PC-9 (cell line): ENCODE measurements around the gene ZMIZ1. TPM values are rescaled to one million over a fixed set of nuclear protein-coding genes. Genes with fewer than 3 reads are reported as not detected.

Experiments used
- BruUV-seq: library from RNA; stranded (reverse); fragments of 400-500 nt; replicated peaks from 2 replicates; lab custom pipeline; 2021; lab: Mats Ljungman, UMichigan
- CTCF ChIA-PET: fragments of 300-600 bp; sonication (Branson Sonifier 250); formaldehyde crosslinking; loops from one replicate; lab custom pipeline; 2022; ENCODE audit warnings: antibody characterized with exemption; lab: Charles Lee
- POLR2A ChIA-PET: fragments of 300-600 bp; sonication (Branson Sonifier 250); formaldehyde crosslinking; loops from one replicate; lab custom pipeline; 2022; ENCODE audit warnings: antibody characterized with exemption; ENCODE audit not compliant: unreplicated experiment; lab: Charles Lee
- DNase-seq, 2 experiments: peaks; one replicate each; pipeline versions ENCODE4 v3.0.0 to v3.0.0-alpha.2; 2015 to 2022; ENCODE audit warnings: mixed read lengths in 1 of 2
- H2AFZ ChIP-seq: fragments of 200-600 bp; sonication (generic); 2 replicates; pipeline ENCODE4 v1.8.1; 2017; ENCODE audit warnings: antibody characterized with exemption
- H3F3A ChIP-seq: fragments of 200-600 bp; sonication (generic); 2 replicates; pipeline ENCODE4 v1.8.1; 2017; ENCODE audit warnings: antibody characterized with exemption, mild to moderate bottlenecking, low read depth; ENCODE audit not compliant: insufficient read depth
- H3K27ac ChIP-seq: fragments of 200-600 bp; sonication (generic); 2 replicates; pipeline ENCODE4 v1.6.1; 2016; ENCODE audit warnings: mixed run types
- H3K27me3 ChIP-seq: fragments of 200-600 bp; sonication (generic); 2 replicates; pipeline ENCODE4 v1.6.1; 2016; ENCODE audit warnings: low read depth, mixed run types; ENCODE audit not compliant: insufficient read depth
- H3K36me3 ChIP-seq: fragments of 200-600 bp; sonication (generic); 2 replicates; pipeline ENCODE4 v1.6.1; 2016; ENCODE audit warnings: low read depth, mixed run types
- H3K4me1 ChIP-seq: fragments of 200-600 bp; sonication (generic); replicated peaks from 2 replicates; pipeline ENCODE4 v1.6.1; 2016; ENCODE audit warnings: mixed run types; ENCODE audit not compliant: insufficient read depth
- H3K4me2 ChIP-seq: fragments of 200-600 bp; sonication (generic); 2 replicates; pipeline ENCODE4 v1.6.1; 2017; ENCODE audit warnings: mixed run types
- H3K4me3 ChIP-seq: fragments of 200-600 bp; sonication (generic); 2 replicates; pipeline ENCODE4 v1.6.1; 2016; ENCODE audit warnings: mixed run types
- H3K79me2 ChIP-seq: fragments of 200-600 bp; sonication (generic); 2 replicates; pipeline ENCODE4 v1.6.1; 2017; ENCODE audit warnings: low read depth, mixed run types
- H3K9me2 ChIP-seq: fragments of 200-600 bp; sonication (generic); 2 replicates; pipeline ENCODE4 v1.8.1; 2017; ENCODE audit warnings: mild to moderate bottlenecking; ENCODE audit not compliant: insufficient read depth
- H3K9me3 ChIP-seq: fragments of 200-600 bp; sonication (generic); 2 replicates; pipeline ENCODE4 v1.8.1; 2016; ENCODE audit warnings: low read depth; ENCODE audit not compliant: insufficient read depth
- H4K20me1 ChIP-seq: fragments of 200-600 bp; sonication (generic); 2 replicates; pipeline ENCODE4 v1.8.1; 2017; ENCODE audit not compliant: insufficient read depth
- EZH2 ChIP-seq: fragments of 200-600 bp; sonication (generic); IDR thresholded peaks from 2 replicates; pipeline ENCODE4 v1.8.0; 2017; ENCODE audit warnings: antibody characterized with exemption, low read depth
- intact Hi-C: fragments of 100-400 bp; cut with micrococcal nuclease; formaldehyde crosslinking; loops from one replicate; pipeline ENCODE4 v1.10.0; 2022; ENCODE audit not compliant: unreplicated experiment
- total RNA-seq: library from RNA; stranded (reverse); gene quantifications from 2 replicates; pipeline ENCODE4 v1.2.3, GENCODE V29; 2021
- TF ChIP-seq, protein P1 (sequence below): fragments of 200-600 bp; sonication (generic); conservative IDR thresholded peaks from 2 replicates; pipeline ENCODE4 v1.6.1; 2017; ENCODE audit warnings: mixed run types, antibody characterized with exemption, mild to moderate bottlenecking, moderate library complexity

ZMIZ1 gene
- total RNA-seq, 1 experiment from 2014 or later = 47.6 TPM

DNA sequence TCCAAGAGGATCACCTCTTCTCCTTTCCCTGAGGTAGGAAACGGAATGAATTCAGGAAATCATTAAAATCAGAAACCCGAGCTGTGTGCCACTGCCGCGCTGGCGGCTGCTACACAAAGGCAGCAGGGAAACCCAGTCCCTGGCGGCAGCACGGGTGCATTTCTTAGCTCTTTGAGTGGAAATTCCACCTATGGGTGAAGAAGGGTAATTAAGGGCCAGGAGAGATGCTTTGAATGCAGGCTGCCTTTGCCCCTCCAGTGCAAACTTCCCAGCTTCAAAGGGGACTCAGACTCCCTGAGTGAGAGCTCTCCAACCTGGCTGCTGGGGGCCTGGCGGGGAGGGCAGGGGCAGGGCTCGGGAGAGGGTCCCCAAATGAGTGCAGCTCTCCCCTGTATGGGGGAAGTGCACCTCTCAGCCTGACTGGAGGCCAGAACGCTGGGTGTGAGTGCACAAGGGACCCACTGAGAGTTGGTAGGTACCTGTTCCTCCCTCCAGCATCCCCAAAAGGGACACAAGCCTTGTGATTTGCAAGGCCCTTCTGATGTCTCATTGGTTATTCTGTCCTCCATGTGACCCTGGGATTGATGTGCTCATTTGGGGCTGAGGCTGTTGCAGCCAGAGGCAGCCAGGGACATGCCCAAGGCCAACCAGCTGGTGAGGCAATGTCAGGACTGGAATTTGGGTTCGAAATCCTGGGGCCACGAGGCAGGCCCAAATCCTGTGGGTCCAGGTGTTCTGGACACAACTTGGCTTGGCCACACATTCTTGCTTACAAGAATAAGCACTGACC lies 16.3 kb upstream of the ZMIZ1 start:
- no peaks in the 10 kb centered on the region for H3K36me3 ChIP-seq
- H3K9me2 ChIP-seq = no peaks in the 10 kb centered on the region
- no peak overlapping the region for H3K27ac ChIP-seq
- no peak overlapping the region for H2AFZ ChIP-seq
- no peak overlapping the region for H3K4me3 ChIP-seq
- no peaks in the 10 kb centered on the region for H3F3A ChIP-seq
- peaks cover 13% of the 10 kb centered on the region; the same call in 1 of the 2 replicates for H3K4me1 ChIP-seq
- ChIA-PET POLR2A (interaction anchor here (0.5 kb wide), 1 partner anchor 412 kb away, joined by 5 read pairs; no protein-coding TSS in a partner anchor), CTCF (interaction anchor here (0.5 to 0.6 kb wide), 2 partner anchors 74 to 95 kb away, joined by 4 to 6 read pairs; no protein-coding TSS in a partner anchor)
- peak in 1 of 2 experiments; percentile 27 for DNase-seq
- no TSS peak for BruUV-seq
- no peaks in the 10 kb centered on the region for H4K20me1 ChIP-seq
- no peaks in the 10 kb centered on the region for H3K9me3 ChIP-seq
- no peaks in the 10 kb centered on the region for H3K27me3 ChIP-seq
- no peaks in the 10 kb centered on the region for H3K79me2 ChIP-seq
- intact Hi-C loops = no loop called here
- TF ChIP-seq EZH2 = no peak
- TF ChIP-seq, protein P1, sequence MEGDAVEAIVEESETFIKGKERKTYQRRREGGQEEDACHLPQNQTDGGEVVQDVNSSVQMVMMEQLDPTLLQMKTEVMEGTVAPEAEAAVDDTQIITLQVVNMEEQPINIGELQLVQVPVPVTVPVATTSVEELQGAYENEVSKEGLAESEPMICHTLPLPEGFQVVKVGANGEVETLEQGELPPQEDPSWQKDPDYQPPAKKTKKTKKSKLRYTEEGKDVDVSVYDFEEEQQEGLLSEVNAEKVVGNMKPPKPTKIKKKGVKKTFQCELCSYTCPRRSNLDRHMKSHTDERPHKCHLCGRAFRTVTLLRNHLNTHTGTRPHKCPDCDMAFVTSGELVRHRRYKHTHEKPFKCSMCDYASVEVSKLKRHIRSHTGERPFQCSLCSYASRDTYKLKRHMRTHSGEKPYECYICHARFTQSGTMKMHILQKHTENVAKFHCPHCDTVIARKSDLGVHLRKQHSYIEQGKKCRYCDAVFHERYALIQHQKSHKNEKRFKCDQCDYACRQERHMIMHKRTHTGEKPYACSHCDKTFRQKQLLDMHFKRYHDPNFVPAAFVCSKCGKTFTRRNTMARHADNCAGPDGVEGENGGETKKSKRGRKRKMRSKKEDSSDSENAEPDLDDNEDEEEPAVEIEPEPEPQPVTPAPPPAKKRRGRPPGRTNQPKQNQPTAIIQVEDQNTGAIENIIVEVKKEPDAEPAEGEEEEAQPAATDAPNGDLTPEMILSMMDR = peak; percentile 55
- H3K4me2 ChIP-seq = no peak overlapping the region

DNA sequence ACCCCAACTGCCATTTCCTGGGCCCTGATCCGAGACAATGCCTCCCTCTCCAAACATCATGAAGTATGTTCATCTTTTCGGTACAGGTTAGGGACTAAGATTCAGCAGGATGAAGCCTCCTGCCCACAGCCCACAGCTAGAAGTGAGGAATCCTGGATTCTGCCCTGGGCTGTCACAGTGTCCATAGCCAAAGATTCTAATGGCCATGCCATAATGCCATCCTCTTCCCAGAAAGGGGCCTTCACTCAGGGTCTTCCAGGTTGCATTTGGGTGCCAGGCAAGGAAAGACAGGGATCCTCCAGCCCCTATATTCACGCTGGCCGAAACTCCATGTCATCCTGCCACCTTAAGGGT lies 15.7 kb upstream of the ZMIZ1 start:
- H4K20me1 ChIP-seq = no peaks in the 10 kb centered on the region
- TF ChIP-seq, protein P1 = no peak
- no peak for TF ChIP-seq EZH2
- no peak overlapping the region for H3K4me2 ChIP-seq
- H3K36me3 ChIP-seq = no peaks in the 10 kb centered on the region
- no peaks in the 10 kb centered on the region for H3F3A ChIP-seq
- DNase-seq = no peak
- ChIA-PET CTCF (interaction anchor here (0.6 kb wide), 1 partner anchor 95 kb away, joined by 4 read pairs; no protein-coding TSS in a partner anchor), POLR2A (no interaction called here)
- no peak overlapping the region for H2AFZ ChIP-seq
- peaks cover 11% of the 10 kb centered on the region; the same call in 1 of the 2 replicates for H3K4me1 ChIP-seq
- H3K79me2 ChIP-seq = no peaks in the 10 kb centered on the region
- no peaks in the 10 kb centered on the region for H3K27me3 ChIP-seq
- H3K27ac ChIP-seq = no peak overlapping the region
- H3K9me3 ChIP-seq = no peaks in the 10 kb centered on the region
- intact Hi-C loops = no loop called here
- BruUV-seq = no TSS peak
- no peak overlapping the region for H3K4me3 ChIP-seq
- no peaks in the 10 kb centered on the region for H3K9me2 ChIP-seq

DNA sequence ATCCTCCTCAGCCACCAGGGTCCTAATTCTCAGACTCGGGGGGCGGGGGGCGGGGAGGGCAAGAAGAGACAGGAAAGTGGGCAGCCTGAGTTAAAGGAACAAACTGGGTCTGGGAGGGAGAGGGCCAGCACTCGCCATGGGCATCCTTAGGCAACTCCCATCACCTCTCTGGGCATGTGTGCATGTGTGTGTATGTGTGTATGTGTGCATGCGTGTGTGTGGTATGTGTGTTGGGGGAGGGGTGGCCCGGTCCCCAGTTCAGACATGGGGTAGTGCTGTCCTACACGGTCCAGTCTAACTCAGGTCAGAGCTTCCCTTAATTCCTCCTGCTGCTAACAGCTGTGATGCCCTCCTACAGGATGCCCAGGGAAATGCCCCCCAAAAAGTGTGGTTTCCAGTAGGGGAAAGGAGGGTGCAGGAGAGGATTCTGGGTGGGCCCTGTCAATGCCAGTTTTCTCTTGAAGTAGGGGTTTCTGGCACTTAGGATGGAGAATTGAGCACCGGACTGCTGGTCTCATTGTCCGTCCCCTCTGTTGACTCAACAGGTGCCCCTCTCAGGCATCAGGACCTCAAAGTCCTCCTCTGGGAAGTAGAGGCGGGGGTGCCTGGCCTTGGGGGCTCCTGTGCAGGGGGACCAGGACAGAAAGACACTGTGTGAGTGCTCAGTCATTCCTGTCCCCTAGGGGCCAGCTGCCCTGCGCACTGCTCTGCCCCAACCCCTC lies 15.1 kb upstream of the ZMIZ1 start:
- H3K27me3 ChIP-seq = no peaks in the 10 kb centered on the region
- H4K20me1 ChIP-seq = no peaks in the 10 kb centered on the region
- no peaks in the 10 kb centered on the region for H3K79me2 ChIP-seq
- intact Hi-C loops = no loop called here
- H2AFZ ChIP-seq = no peak overlapping the region
- ChIA-PET CTCF (interaction anchor here (0.6 kb wide), 1 partner anchor 94 kb away, joined by 4 read pairs; no protein-coding TSS in a partner anchor), POLR2A (no interaction called here)
- H3F3A ChIP-seq = no peaks in the 10 kb centered on the region
- no peaks in the 10 kb centered on the region for H3K36me3 ChIP-seq
- no TSS peak for BruUV-seq
- TF ChIP-seq, protein P1 = no peak
- TF ChIP-seq EZH2 = no peak
- no peaks in the 10 kb centered on the region for H3K9me2 ChIP-seq
- peaks cover 7% of the 10 kb centered on the region; the same call in 1 of the 2 replicates for H3K4me1 ChIP-seq
- no peak for DNase-seq
- H3K9me3 ChIP-seq = no peaks in the 10 kb centered on the region
- no peak overlapping the region for H3K4me2 ChIP-seq
- no peak overlapping the region for H3K4me3 ChIP-seq
- no peak overlapping the region for H3K27ac ChIP-seq
